HepG2 (cell line): Measurements from ENCODE around the gene ANP32B.

Source experiments
- EP300 ChIP-seq, 3 experiments: sonication (generic) in 1 of 3; formaldehyde crosslinking in 1 of 3; IDR thresholded peaks; 2 replicates each; pipeline versions ENCODE4 v1.5.1 to v1.6.1; 2011 to 2020; ENCODE audit warnings: low read depth in 2 of 3, low read length in 2 of 3, borderline replicate concordance in 1 of 3, improper control_type of control experiment in 1 of 3, mild to moderate bottlenecking in 1 of 3, missing genetic modification reagents in 1 of 3, moderate library complexity in 1 of 3
- NONO ChIP-seq, 2 experiments: fragments of 450-650 bp in 1 of 2; sonication (generic) in 1 of 2; formaldehyde crosslinking in 1 of 2; IDR thresholded peaks in 1 of 2; conservative IDR thresholded peaks in 1 of 2; 2 replicates each; pipeline versions ENCODE4 v1.6.1 to v1.8.0; 2017 to 2022; ENCODE audit warnings: mild to moderate bottlenecking in 1 of 2, missing genetic modification reagents in 1 of 2, moderate library complexity in 1 of 2
- TAF1 ChIP-seq: sonication (generic); formaldehyde crosslinking; IDR thresholded peaks from 2 replicates; pipeline ENCODE4 v1.4.0; 2020; ENCODE audit warnings: missing genetic modification reagents

DNA sequence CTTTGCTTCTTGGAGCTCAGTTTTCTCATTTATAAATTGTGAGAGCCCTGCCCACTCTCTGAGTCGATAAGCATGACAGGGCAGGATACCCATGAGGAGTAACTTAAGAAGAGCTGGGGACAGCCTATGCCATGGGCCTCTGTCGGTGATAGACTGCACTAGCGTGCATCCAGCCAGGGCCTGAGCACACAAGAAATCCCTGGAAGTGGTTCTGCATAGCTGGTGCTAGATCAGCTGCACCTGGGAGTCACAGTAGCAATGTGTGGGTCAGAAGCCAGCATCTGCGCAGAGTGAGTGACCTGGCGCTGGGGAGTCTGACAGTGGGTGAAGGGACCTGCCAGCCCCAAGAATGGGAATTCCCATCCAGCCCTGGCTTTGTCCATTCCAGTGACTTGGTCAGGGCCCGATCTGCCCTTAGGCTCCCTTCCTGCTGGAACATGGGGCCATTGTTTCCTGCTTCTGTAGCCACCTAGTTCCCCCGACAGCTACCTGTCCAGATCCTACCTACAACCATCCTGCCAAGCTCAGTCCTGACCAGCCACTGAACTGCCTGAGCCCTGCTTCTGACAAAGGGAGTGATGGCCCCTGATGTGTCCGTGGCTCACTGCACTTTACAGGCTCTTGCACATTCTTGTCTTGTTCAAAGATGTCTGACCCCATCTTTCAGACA is 37.5 kb downstream of the ANP32B start:
- TF ChIP-seq EP300 (IDR thresholded peaks at IDR 0.05; ENCODE audit: low read depth in 2 of 2, low read length in 2 of 2) (no peak), EP300 (CRISPR knock-in tag; IDR thresholded peaks at IDR 0.05; ENCODE audit: borderline replicate concordance) (no peak), NONO (IDR thresholded peaks at IDR 0.05) (no peak), NONO (CRISPR knock-in tag; conservative IDR thresholded peaks at IDR 0.05) (no peak), TAF1 (CRISPR knock-in tag) (no peak)
